Effector memory CD8-positive, alpha-beta T cell (primary cell): Measurements from ENCODE around the gene SOAT1.

Experiments
- ATAC-seq: fragments of 150-1000 bp; cut with Tn5 transposase; replicated peaks from 2 replicates; pipeline ENCODE4 v1.10.0; 2021; ENCODE audit warnings: mild to moderate bottlenecking, moderate library complexity
- DNase-seq, 3 experiments: peaks; one replicate each; pipeline ENCODE4 v3.0.0; 2021
- H3K27ac Mint-ChIP-seq, 2 donors: one replicate each; pipeline ENCODE4 v1.8.0; 2022; ENCODE audit warnings: mild to moderate bottlenecking in 2 of 2, mixed read lengths in 2 of 2, moderate library complexity in 2 of 2
- H3K27me3 Mint-ChIP-seq, 2 donors: one replicate each; pipeline ENCODE4 v1.8.0; 2022; ENCODE audit warnings: mixed read lengths in 2 of 2
- H3K36me3 Mint-ChIP-seq: one replicate; pipeline ENCODE4 v1.8.0; 2022; ENCODE audit warnings: mild to moderate bottlenecking, moderate library complexity, mixed read lengths; ENCODE audit not compliant: insufficient read depth
- H3K4me1 Mint-ChIP-seq, 2 donors: one replicate each; pipeline ENCODE4 v1.8.0; 2022; ENCODE audit warnings: low read depth in 2 of 2, mixed read lengths in 2 of 2
- H3K4me3 Mint-ChIP-seq, 2 donors: one replicate each; pipeline ENCODE4 v1.8.0; 2022; ENCODE audit warnings: mild to moderate bottlenecking in 2 of 2, mixed read lengths in 2 of 2, moderate library complexity in 2 of 2
- H3K9me3 Mint-ChIP-seq, 2 donors: one replicate each; pipeline ENCODE4 v1.8.0; 2022; ENCODE audit warnings: mixed read lengths in 2 of 2

The SOAT1 gene

GRCh38 chr1:179313004-179313403 is 19.4 kb downstream of the SOAT1 start:
- H3K4me1 Mint-ChIP-seq, result peaks cover 14 to 29% of the 10 kb centered on the region in 2 donors
- peaks cover 35% of the 10 kb centered on the region for H3K36me3 Mint-ChIP-seq
- peak overlapping the region in 1 of 2 donors; percentile 73 for H3K27ac Mint-ChIP-seq

GRCh38 chr1:179314928-179315327 is 21.3 kb downstream of the SOAT1 start:
- Mint-ChIP-seq H3K9me3 (no peaks in the 10 kb centered on the region), H3K4me3 (no peak overlapping the region), H3K27ac (peak overlapping the region; percentile 1 to 72), H3K36me3 (peaks cover 28% of the 10 kb centered on the region), H3K4me1 (peaks cover 14 to 29% of the 10 kb centered on the region in 2 donors), H3K27me3 (no peaks in the 10 kb centered on the region)
- DNase-seq (no peak), ATAC-seq (no peak)

More at GRCh38 chr1:179313004-179313403, 19.4 kb downstream of the SOAT1 start:
- H3K27me3 Mint-ChIP-seq, result no peaks in the 10 kb centered on the region
- H3K9me3 Mint-ChIP-seq, result no peaks in the 10 kb centered on the region
- H3K4me3 Mint-ChIP-seq, result no peak overlapping the region
- ATAC-seq (no peak), DNase-seq (no peak)

- Mint-ChIP-seq H3K27ac (no peak overlapping the region), H3K4me1 (peaks cover 12 to 38% of the 10 kb centered on the region in 2 donors), H3K27me3 (no peaks in the 10 kb centered on the region), H3K9me3 (no peaks in the 10 kb centered on the region), H3K4me3 (no peak overlapping the region), H3K36me3 (peaks cover 20% of the 10 kb centered on the region)
- no peak for ATAC-seq
- DNase-seq, result no peak
These were observed 24.9 kb downstream of the SOAT1 start for GRCh38 chr1:179318491-179318890.

GRCh38 chr1:179321533-179322216 is 28.1 kb downstream of the SOAT1 start:
- peaks cover 36% of the 10 kb centered on the region for H3K36me3 Mint-ChIP-seq
- peak overlapping the region; percentile 4 to 49 for H3K27ac Mint-ChIP-seq
- peaks cover 6 to 24% of the 10 kb centered on the region in 2 donors for H3K4me1 Mint-ChIP-seq
- H3K4me3 Mint-ChIP-seq, result no peak overlapping the region
- DNase-seq, result no peak
- H3K27me3 Mint-ChIP-seq, result no peaks in the 10 kb centered on the region
- no peak for ATAC-seq
- no peaks in the 10 kb centered on the region for H3K9me3 Mint-ChIP-seq

GRCh38 chr1:179322557-179322956 is 29.0 kb downstream of the SOAT1 start:
- Mint-ChIP-seq H3K4me1 (peaks cover 6 to 21% of the 10 kb centered on the region in 2 donors), H3K27me3 (no peaks in the 10 kb centered on the region), H3K27ac (no peak overlapping the region), H3K4me3 (no peak overlapping the region), H3K9me3 (no peaks in the 10 kb centered on the region), H3K36me3 (peaks cover 45% of the 10 kb centered on the region)
- ATAC-seq (no peak), DNase-seq (no peak)

GRCh38 chr1:179323436-179323835 is 29.8 kb downstream of the SOAT1 start:
- Mint-ChIP-seq H3K9me3 (no peaks in the 10 kb centered on the region), H3K27me3 (no peaks in the 10 kb centered on the region), H3K27ac (no peak overlapping the region), H3K36me3 (peaks cover 52% of the 10 kb centered on the region), H3K4me1 (peaks cover 6 to 18% of the 10 kb centered on the region in 2 donors), H3K4me3 (no peak overlapping the region)
- DNase-seq, result no peak
- no peak for ATAC-seq

- no peak for ATAC-seq
- Mint-ChIP-seq H3K27ac (peak overlapping the region in 1 of 2 donors; percentile 12), H3K9me3 (no peaks in the 10 kb centered on the region), H3K4me3 (no peak overlapping the region), H3K27me3 (no peaks in the 10 kb centered on the region), H3K4me1 (peaks cover 8 to 28% of the 10 kb centered on the region in 2 donors), H3K36me3 (peaks cover 52% of the 10 kb centered on the region)
- DNase-seq, result no peak
These were observed 32.2 kb downstream of the SOAT1 start for GRCh38 chr1:179325836-179326235.

- no peak for DNase-seq
- no peak overlapping the region for H3K4me3 Mint-ChIP-seq
- H3K9me3 Mint-ChIP-seq, result no peaks in the 10 kb centered on the region
- H3K27me3 Mint-ChIP-seq, result no peaks in the 10 kb centered on the region
- peaks cover 8 to 22% of the 10 kb centered on the region in 2 donors for H3K4me1 Mint-ChIP-seq
- H3K27ac Mint-ChIP-seq, result no peak overlapping the region
- peaks cover 58% of the 10 kb centered on the region for H3K36me3 Mint-ChIP-seq
- ATAC-seq, result no peak
These were observed 33.1 kb downstream of the SOAT1 start for GRCh38 chr1:179326746-179327145.

GRCh38 chr1:179327196-179327595 is 33.6 kb downstream of the SOAT1 start:
- H3K9me3 Mint-ChIP-seq, result no peaks in the 10 kb centered on the region
- DNase-seq, result no peak
- H3K4me3 Mint-ChIP-seq, result no peak overlapping the region
- peaks cover 57% of the 10 kb centered on the region for H3K36me3 Mint-ChIP-seq
- H3K27ac Mint-ChIP-seq, result no peak overlapping the region
- peaks cover 6 to 20% of the 10 kb centered on the region in 2 donors for H3K4me1 Mint-ChIP-seq
- no peak for ATAC-seq
- H3K27me3 Mint-ChIP-seq, result no peaks in the 10 kb centered on the region

GRCh38 chr1:179327679-179328078 is 34.1 kb downstream of the SOAT1 start:
- no peak for DNase-seq

GRCh38 chr1:179329862-179330261 is 36.3 kb downstream of the SOAT1 start:
- ATAC-seq, result no peak
- no peak for DNase-seq
- Mint-ChIP-seq H3K36me3 (peaks cover 43% of the 10 kb centered on the region), H3K27ac (peak overlapping the region in 1 of 2 donors; percentile 24), H3K4me1 (peaks cover 2 to 25% of the 10 kb centered on the region in 2 donors), H3K9me3 (no peaks in the 10 kb centered on the region), H3K27me3 (no peaks in the 10 kb centered on the region), H3K4me3 (no peak overlapping the region)

More at GRCh38 chr1:179327679-179328078, 34.1 kb downstream of the SOAT1 start:
- Mint-ChIP-seq H3K27me3 (no peaks in the 10 kb centered on the region), H3K36me3 (peaks cover 53% of the 10 kb centered on the region), H3K9me3 (no peaks in the 10 kb centered on the region), H3K27ac (no peak overlapping the region), H3K4me3 (no peak overlapping the region), H3K4me1 (peaks cover 2 to 20% of the 10 kb centered on the region in 2 donors)
- ATAC-seq, result no peak

GRCh38 chr1:179334440-179334839 is 40.8 kb downstream of the SOAT1 start:
- no peak for DNase-seq
- Mint-ChIP-seq H3K4me3 (no peak overlapping the region), H3K27me3 (no peaks in the 10 kb centered on the region), H3K27ac (peak overlapping the region in 1 of 2 donors; percentile 22), H3K4me1 (peaks cover 2 to 25% of the 10 kb centered on the region in 2 donors), H3K36me3 (peaks cover 37% of the 10 kb centered on the region), H3K9me3 (no peaks in the 10 kb centered on the region)
- no peak for ATAC-seq

GRCh38 chr1:179337288-179337687 is 43.7 kb downstream of the SOAT1 start:
- Mint-ChIP-seq H3K36me3 (peaks cover 53% of the 10 kb centered on the region), H3K27me3 (no peaks in the 10 kb centered on the region), H3K27ac (no peak overlapping the region), H3K4me1 (peaks cover 0 to 12% of the 10 kb centered on the region in 2 donors), H3K9me3 (no peaks in the 10 kb centered on the region), H3K4me3 (no peak overlapping the region)
- no peak for DNase-seq
- no peak for ATAC-seq

GRCh38 chr1:179337942-179338560 is 44.5 kb downstream of the SOAT1 start:
- no peak overlapping the region for H3K4me3 Mint-ChIP-seq
- no peak for ATAC-seq
- peaks cover 60% of the 10 kb centered on the region for H3K36me3 Mint-ChIP-seq
- no peaks in the 10 kb centered on the region for H3K9me3 Mint-ChIP-seq
- H3K4me1 Mint-ChIP-seq, result peaks cover 0 to 6% of the 10 kb centered on the region in 2 donors
- H3K27ac Mint-ChIP-seq, result peak overlapping the region; percentile 44 to 71
- no peak for DNase-seq
- H3K27me3 Mint-ChIP-seq, result no peaks in the 10 kb centered on the region
